Measurements from ENCODE around the gene C1R.
A peak's percentile ranks its signal among the peaks of the same experiment; 100 is the strongest.

Gene C1R

GRCh38 chr12:7092229-7092985 is at the start of gene C1R:
TSS of gene C1R (minus strand) at chr12:7092445. CDS start at chr12:7092388, 57 bp downstream.
- DNase-seq (ENCODE audit: insufficient read length, low spot score) (peak; percentile 64), FAIRE-seq (peak; percentile 86)

- FAIRE-seq (no peak), DNase-seq (ENCODE audit: insufficient read length, low spot score) (no peak)
Measured at GRCh38 chr12:7141351-7142005, 49.2 kb upstream of the C1R start.

- DNase-seq (ENCODE audit: insufficient read length, low spot score) (no peak), FAIRE-seq (no peak)
Measured at GRCh38 chr12:7139200-7139599, 47.0 kb upstream of the C1R start.

GRCh38 chr12:7137908-7138307 is 45.7 kb upstream of the C1R start:
- no peak for DNase-seq (ENCODE audit: insufficient read length, low spot score)
- no peak for FAIRE-seq

GRCh38 chr12:7136676-7137075 is 44.4 kb upstream of the C1R start:
- DNase-seq (ENCODE audit: insufficient read length, low spot score) (no peak), FAIRE-seq (no peak)

- DNase-seq (ENCODE audit: insufficient read length, low spot score): no peak
- no peak for FAIRE-seq
Measured at GRCh38 chr12:7136071-7136470, 43.8 kb upstream of the C1R start.

- DNase-seq (ENCODE audit: insufficient read length, low spot score) (no peak), FAIRE-seq (no peak)
Measured at GRCh38 chr12:7134396-7135166, 42.3 kb upstream of the C1R start.

GRCh38 chr12:7131502-7131866 is 39.2 kb upstream of the C1R start:
- FAIRE-seq: no peak
- DNase-seq (ENCODE audit: insufficient read length, low spot score): no peak

GRCh38 chr12:7130701-7131501 is 38.7 kb upstream of the C1R start:
- FAIRE-seq: peak; percentile 77
- peak; percentile 47 for DNase-seq (ENCODE audit: insufficient read length, low spot score)

GRCh38 chr12:7129872-7130691 is 37.8 kb upstream of the C1R start, which contains the start of gene CLSTN3:
TSS of gene CLSTN3 (plus strand) at chr12:7130371. CDS start at chr12:7130649, 278 bp downstream.
- FAIRE-seq: peak; percentile 94

GRCh38 chr12:7129287-7129871 is 37.1 kb upstream of the C1R start:
- FAIRE-seq: peak; percentile 28
- DNase-seq (ENCODE audit: insufficient read length, low spot score): no peak

More at GRCh38 chr12:7129872-7130691, 37.8 kb upstream of the C1R start, which contains the start of gene CLSTN3:
- peak; percentile 97 for DNase-seq (ENCODE audit: insufficient read length, low spot score)

- DNase-seq (ENCODE audit: insufficient read length, low spot score) (no peak), FAIRE-seq (no peak)
Measured at GRCh38 chr12:7128681-7129286, 36.5 kb upstream of the C1R start, which contains the start of gene RBP5. TSS of gene RBP5 (minus strand) at chr12:7128889. CDS start at chr12:7128775, 114 bp downstream.

GRCh38 chr12:7127916-7128626 is 35.8 kb upstream of the C1R start:
- no peak for FAIRE-seq

GRCh38 chr12:7125632-7126227 is 33.5 kb upstream of the C1R start:
- FAIRE-seq: no peak
- no peak for DNase-seq (ENCODE audit: insufficient read length, low spot score)

More at GRCh38 chr12:7127916-7128626, 35.8 kb upstream of the C1R start:
- no peak for DNase-seq (ENCODE audit: insufficient read length, low spot score)

- FAIRE-seq (no peak), DNase-seq (ENCODE audit: insufficient read length, low spot score) (no peak)
Measured at GRCh38 chr12:7123806-7124522, 31.7 kb upstream of the C1R start.

GRCh38 chr12:7122811-7123769 is 30.8 kb upstream of the C1R start:
- FAIRE-seq: no peak

More at GRCh38 chr12:7122811-7123769, 30.8 kb upstream of the C1R start:
- DNase-seq (ENCODE audit: insufficient read length, low spot score): no peak

Measured in GM19239 (cell line).